WTC11 (cell line): Measurements from ENCODE around the gene FZR1.

Experiments used
- ATF6 ChIP-seq: sonication (generic); formaldehyde crosslinking; IDR thresholded peaks from 2 replicates; pipeline ENCODE4 v1.8.1; 2023; ENCODE audit warnings: mild to moderate bottlenecking, missing genetic modification reagents
- E2F4 ChIP-seq: sonication (generic); formaldehyde crosslinking; IDR thresholded peaks from 2 replicates; pipeline ENCODE4 v1.8.1; 2022; ENCODE audit warnings: low read depth, mild to moderate bottlenecking, moderate library complexity, missing genetic modification reagents, borderline replicate concordance
- JUN ChIP-seq: sonication (generic); formaldehyde crosslinking; IDR thresholded peaks from 2 replicates; pipeline ENCODE4 v1.8.0; 2023; ENCODE audit warnings: mild to moderate bottlenecking, missing genetic modification reagents
- NR2C2 ChIP-seq: sonication (generic); formaldehyde crosslinking; IDR thresholded peaks from 2 replicates; pipeline ENCODE4 v1.8.0; 2022; ENCODE audit warnings: mild to moderate bottlenecking, missing genetic modification reagents
- TEAD1 ChIP-seq: sonication (generic); formaldehyde crosslinking; IDR thresholded peaks from 2 replicates; pipeline ENCODE4 v1.8.0; 2022; ENCODE audit warnings: mild to moderate bottlenecking, missing genetic modification reagents
- USF1 ChIP-seq: sonication (generic); formaldehyde crosslinking; IDR thresholded peaks from 2 replicates; pipeline ENCODE4 v1.8.0; 2022; ENCODE audit warnings: mild to moderate bottlenecking, missing genetic modification reagents

GRCh38 chr19:3476830-3477229, 29.3 kb upstream of the FZR1 start:
- TF ChIP-seq ATF6 (CRISPR knock-in tag) (no peak), TEAD1 (CRISPR knock-in tag) (no peak), JUN (CRISPR knock-in tag) (no peak), USF1 (CRISPR knock-in tag) (no peak), E2F4 (no peak), NR2C2 (CRISPR knock-in tag) (no peak)
